Measurements from ENCODE around the gene RPA3.

RPA3 gene

GRCh38 chr7:7650682-7651206, 67.7 kb downstream of the RPA3 start:
- no peak for DNase-seq (ENCODE audit: low read depth)
- H3K4me3 ChIP-seq (ENCODE audit: low read depth, low read length) = no peak overlapping the region
- no peak for TF ChIP-seq CTCF (IDR thresholded peaks at IDR 0.05; ENCODE audit: low read depth, low read length, missing control alignments)

- no peak for DNase-seq (ENCODE audit: low read depth)
- TF ChIP-seq CTCF (IDR thresholded peaks at IDR 0.05; ENCODE audit: low read depth, low read length, missing control alignments) = no peak
- no peak overlapping the region for H3K4me3 ChIP-seq (ENCODE audit: low read depth, low read length)
These were observed 70.8 kb downstream of the RPA3 start for GRCh38 chr7:7647495-7648036.

GRCh38 chr7:7642081-7642480, 76.3 kb downstream of the RPA3 start:
- H3K4me3 ChIP-seq (ENCODE audit: low read depth, low read length) = peak overlapping the region; percentile 98; the same call in 1 of the 2 replicates
- no peak for TF ChIP-seq CTCF (IDR thresholded peaks at IDR 0.05; ENCODE audit: low read depth, low read length, missing control alignments)
- no peak for DNase-seq (ENCODE audit: low read depth)

GRCh38 chr7:7641129-7641663, 77.2 kb downstream of the RPA3 start:
- no peak for TF ChIP-seq CTCF (IDR thresholded peaks at IDR 0.05; ENCODE audit: low read depth, low read length, missing control alignments)
- no peak for DNase-seq (ENCODE audit: low read depth)

GRCh38 chr7:7640221-7641128, 77.9 kb downstream of the RPA3 start, which contains the start of gene UMAD1:
TSS of gene UMAD1 (plus strand) at chr7:7640752. CDS start at chr7:7673372, 32,620 bp downstream.
- TF ChIP-seq CTCF (IDR thresholded peaks at IDR 0.05; ENCODE audit: low read depth, low read length, missing control alignments) = no peak
- peak; percentile 99 for DNase-seq (ENCODE audit: low read depth)
- H3K4me3 ChIP-seq (ENCODE audit: low read depth, low read length) = peak within 1 kb of the TSS; percentile 98

More at GRCh38 chr7:7641129-7641663, 77.2 kb downstream of the RPA3 start:
- peak overlapping the region; percentile 98 for H3K4me3 ChIP-seq (ENCODE audit: low read depth, low read length)

- peak overlapping the region; percentile 98 for H3K4me3 ChIP-seq (ENCODE audit: low read depth, low read length)
- DNase-seq (ENCODE audit: low read depth) = peak; percentile 31
- TF ChIP-seq CTCF (IDR thresholded peaks at IDR 0.05; ENCODE audit: low read depth, low read length, missing control alignments) = no peak
These were observed 78.6 kb downstream of the RPA3 start for GRCh38 chr7:7639847-7640220.

All from GM12864 (cell line).